Aorta (tissue), 5 donors: ENCODE results near the gene PPP6R3. TPM values are rescaled to one million over a fixed set of nuclear protein-coding genes. Genes with fewer than 3 reads are reported as not detected.
A peak's percentile ranks its signal among the peaks of the same experiment; 100 is the strongest.
"Not testable (repeated sequence)": the region's sequence is repeated elsewhere in the genome, so short reads cannot be mapped to it uniquely, and the experiment has no call there.

Source experiments
- ATAC-seq: fragments of 200-7000 bp; cut with Tn5 transposase; one replicate; pipeline ENCODE4 v1.9.1; 2022; ENCODE audit warnings: moderate library complexity; ENCODE audit not compliant: low FRiP score
- DNase-seq, 2 donors: peaks; one replicate each; pipeline ENCODE4 v3.0.0-alpha.2; 2020
- H3K27ac ChIP-seq, 2 donors: one replicate each; pipeline ENCODE4 v1.5.1; 2013; ENCODE audit warnings: low read length in 2 of 2, mild to moderate bottlenecking in 2 of 2, moderate library complexity in 2 of 2, control low read depth in 1 of 2, inconsistent platforms in 1 of 2, low read depth in 1 of 2
- H3K27me3 ChIP-seq, 2 donors: one replicate each; pipeline ENCODE4 v1.6.1; 2013; ENCODE audit warnings: control low read depth in 1 of 2, low read length in 1 of 2, mild to moderate bottlenecking in 1 of 2, moderate library complexity in 1 of 2; ENCODE audit not compliant: insufficient read depth in 2 of 2, control insufficient read depth in 1 of 2
- H3K36me3 ChIP-seq, 2 donors: one replicate each; pipeline ENCODE4 v1.6.1; 2013; ENCODE audit warnings: control low read depth in 1 of 2, low read length in 1 of 2, mild to moderate bottlenecking in 1 of 2; ENCODE audit not compliant: insufficient read depth in 2 of 2, control insufficient read depth in 1 of 2
- H3K4me1 ChIP-seq, 2 donors: one replicate each; pipeline ENCODE4 v1.6.1; 2013; ENCODE audit warnings: low read length in 2 of 2, control low read depth in 1 of 2, mild to moderate bottlenecking in 1 of 2, moderate library complexity in 1 of 2; ENCODE audit not compliant: insufficient read depth in 2 of 2, control insufficient read depth in 1 of 2
- H3K4me3 ChIP-seq, 2 donors: one replicate each; pipeline ENCODE4 v1.5.1; 2013; ENCODE audit warnings: low read length in 2 of 2, control low read depth in 1 of 2, mild to moderate bottlenecking in 1 of 2
- H3K9me3 ChIP-seq: one replicate; pipeline ENCODE4 v1.6.1; 2013; ENCODE audit warnings: mild to moderate bottlenecking, low read length; ENCODE audit not compliant: control insufficient read depth
- WGBS, 2 donors: extraction: QIAGEN DNeasy Blood & Tissue Kit; methylation state at CpG; one replicate each; pipeline ENCODE4 v1.1.7; 2013; 5-methylcytosine and 5-hydroxymethylcytosine counted together
- intact Hi-C, 2 donors: fragments of 100-400 bp; cut with DNase I; formaldehyde crosslinking; loops; one replicate each; pipeline versions ENCODE4 v1.14.2 to v1.15.0; 2022
- polyA plus RNA-seq, 2 donors: library from polyadenylated mRNA; stranded (reverse); fragments of 200-250 nt; gene quantifications; one replicate each; pipeline ENCODE4 v1.2.3, GENCODE V29; 2013
- total RNA-seq, 2 donors: library from RNA; stranded (reverse); fragmentation: NEBNext Ultra II Directional; extraction: Animal tissue kit (Norgen Biotek cat#: 25700); gene quantifications; one replicate each; pipeline ENCODE4 v1.2.1, GENCODE V29; 2021
- donor health status: healthy with polysubstance abuse.
- donor health status: Bipolar disorder and iron deficiency.
- donor health status: DM: no; HTN: no; CAD: no.
- donor health status: DM: no; HTN: no; CAD: no.
- donor health status: DM: yes; HTN: yes; CAD: no.

Gene PPP6R3
- total and polyA plus RNA-seq, 4 donors = 18.8 to 109 (median 65.4) TPM

DNA sequence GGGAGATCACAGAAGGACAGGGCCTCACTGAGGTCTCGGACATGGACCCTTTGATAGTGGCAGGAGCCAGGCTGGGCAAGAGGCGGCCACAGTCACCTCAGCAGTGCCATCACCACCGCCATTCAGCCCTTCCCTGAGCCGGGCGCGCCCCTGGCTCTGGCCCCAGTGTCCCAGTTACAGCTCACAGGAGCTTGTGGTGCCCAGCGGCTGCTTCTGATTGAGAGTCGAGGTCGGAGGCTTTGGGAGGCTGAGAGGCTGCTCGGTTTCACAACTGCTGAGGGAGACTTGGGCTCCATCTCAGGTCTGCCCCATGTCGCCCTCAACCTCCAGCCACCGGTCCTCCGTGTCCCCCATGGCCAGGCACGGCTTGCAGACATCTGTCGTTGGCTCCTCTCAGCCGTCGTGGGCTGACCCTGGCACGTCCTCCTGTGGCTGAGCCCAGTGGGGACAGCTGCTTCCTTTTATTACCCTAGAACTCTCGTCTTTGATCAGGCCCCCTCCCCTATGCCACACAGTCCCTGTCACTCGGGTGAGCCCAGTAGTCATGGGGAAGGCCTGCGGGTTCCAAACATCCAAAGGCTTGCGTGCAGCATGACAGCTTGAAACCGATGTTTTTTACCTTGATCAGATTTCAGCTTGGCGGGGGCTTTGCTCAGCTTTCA is 28.4 kb upstream of the PPP6R3 start:
- no peak overlapping the region for H3K27ac ChIP-seq
- DNase-seq (no peak), ATAC-seq (no peak)
- peaks cover 0 to 10% of the 10 kb centered on the region in 2 donors for H3K36me3 ChIP-seq
- no peaks in the 10 kb centered on the region for H3K4me1 ChIP-seq
- H3K4me3 ChIP-seq = no peak overlapping the region
- H3K9me3 ChIP-seq = peaks cover 5% of the 10 kb centered on the region
- no peaks in the 10 kb centered on the region for H3K27me3 ChIP-seq
- 85 to 87% methylated on average over 24 of the region's 24 CpGs for WGBS, 2 donors
- intact Hi-C loops = no loop called here

- 87 to 89% methylated on average over 17 of the region's 17 CpGs for WGBS, 2 donors
- DNase-seq (no peak), ATAC-seq (no peak)
- Histone ChIP-seq H3K27me3 (no peaks in the 10 kb centered on the region), H3K4me3 (no peak overlapping the region), H3K27ac (no peak overlapping the region), H3K4me1 (no peaks in the 10 kb centered on the region), H3K9me3 (peaks cover 5% of the 10 kb centered on the region), H3K36me3 (peaks cover 0 to 10% of the 10 kb centered on the region in 2 donors)
- intact Hi-C loops = no loop called here
Measured at GRCh38 chr11:68432874-68433273, 27.7 kb upstream of the PPP6R3 start.

DNA sequence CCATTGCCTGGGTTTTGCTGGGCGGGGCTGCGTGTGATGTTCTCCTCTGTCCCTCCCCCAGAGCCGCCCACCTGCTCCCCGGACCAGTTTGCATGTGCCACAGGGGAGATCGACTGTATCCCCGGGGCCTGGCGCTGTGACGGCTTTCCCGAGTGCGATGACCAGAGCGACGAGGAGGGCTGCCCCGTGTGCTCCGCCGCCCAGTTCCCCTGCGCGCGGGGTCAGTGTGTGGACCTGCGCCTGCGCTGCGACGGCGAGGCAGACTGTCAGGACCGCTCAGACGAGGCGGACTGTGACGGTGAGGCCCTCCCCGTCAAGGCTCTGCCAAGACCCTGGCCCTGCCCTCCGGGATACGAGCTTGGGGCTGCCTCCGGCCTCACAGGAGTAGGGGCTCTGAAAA is 27.0 kb upstream of the PPP6R3 start:
- intact Hi-C loops = no loop called here
- Histone ChIP-seq H3K9me3 (peaks cover 5% of the 10 kb centered on the region), H3K4me3 (no peak overlapping the region), H3K4me1 (no peaks in the 10 kb centered on the region), H3K27me3 (no peaks in the 10 kb centered on the region), H3K36me3 (peaks cover 0 to 8% of the 10 kb centered on the region in 2 donors), H3K27ac (no peak overlapping the region)
- WGBS, 2 donors = 90 to 93% methylated on average over 31 of the region's 31 CpGs
- no peak for ATAC-seq
- DNase-seq = no peak

GRCh38 chr11:68434159-68434558 is 26.4 kb upstream of the PPP6R3 start:
- H3K9me3 ChIP-seq, intact Hi-C loops, H3K36me3 ChIP-seq, ATAC-seq, H3K4me3 ChIP-seq, H3K27ac ChIP-seq, H3K4me1 ChIP-seq, DNase-seq, H3K27me3 ChIP-seq: not testable (repeated sequence)
- WGBS, 2 donors = 94 to 95% methylated on average over 5 of the region's 5 CpGs

- ATAC-seq = no peak
- Histone ChIP-seq H3K36me3 (peaks cover 0 to 2% of the 10 kb centered on the region in 2 donors), H3K27me3 (no peaks in the 10 kb centered on the region), H3K27ac (no peak overlapping the region), H3K4me3 (no peak overlapping the region), H3K4me1 (no peaks in the 10 kb centered on the region), H3K9me3 (no peaks in the 10 kb centered on the region)
- WGBS, 2 donors = 87 to 92% methylated on average over 16 of the region's 16 CpGs
- intact Hi-C loops = no loop called here
- no peak for DNase-seq
Measured at GRCh38 chr11:68436162-68436888, 24.2 kb upstream of the PPP6R3 start.

GRCh38 chr11:68436985-68437926 is 23.3 kb upstream of the PPP6R3 start:
- ATAC-seq = peak; percentile 66
- Histone ChIP-seq H3K9me3 (no peaks in the 10 kb centered on the region), H3K4me3 (no peak overlapping the region), H3K27ac (peak overlapping the region in 1 of 2 donors; percentile 1), H3K4me1 (no peaks in the 10 kb centered on the region), H3K36me3 (peaks cover 0 to 2% of the 10 kb centered on the region in 2 donors), H3K27me3 (no peaks in the 10 kb centered on the region)
- peak in 1 of 2 donors; percentile 72 for DNase-seq
- intact Hi-C loops = no loop called here
- 69 to 75% methylated on average over 34 of the region's 34 CpGs for WGBS, 2 donors

DNA sequence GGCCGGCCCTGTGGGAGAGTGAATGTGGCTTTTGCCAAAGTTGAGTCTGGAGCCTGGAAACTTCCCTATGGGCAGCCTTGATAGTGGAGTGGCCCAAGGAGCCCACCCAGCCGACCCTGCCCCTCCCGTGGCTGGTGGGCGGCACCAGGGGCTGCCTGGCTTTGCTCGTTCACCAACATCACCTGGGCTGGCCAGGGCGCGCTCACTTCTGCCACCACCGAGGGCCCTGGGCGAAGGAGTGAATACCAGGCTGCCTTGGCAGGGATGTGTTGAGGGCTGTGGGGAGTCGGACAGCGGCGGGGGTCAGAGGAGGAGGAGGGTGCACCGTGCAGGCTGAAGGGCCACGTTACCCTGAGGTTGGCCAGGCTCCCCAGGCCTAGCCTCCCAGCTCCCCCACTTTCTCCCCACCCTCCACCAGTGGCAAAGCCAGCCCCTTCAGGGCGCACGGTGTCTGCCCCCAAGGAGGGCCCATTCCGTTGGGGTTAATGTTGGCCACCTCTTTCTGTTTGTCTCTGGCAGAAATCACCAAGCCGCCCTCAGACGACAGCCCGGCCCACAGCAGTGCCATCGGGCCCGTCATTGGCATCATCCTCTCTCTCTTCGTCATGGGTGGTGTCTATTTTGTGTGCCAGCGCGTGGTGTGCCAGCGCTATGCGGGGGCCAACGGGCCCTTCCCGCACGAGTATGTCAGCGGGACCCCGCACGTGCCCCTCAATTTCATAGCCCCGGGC is 22.5 kb upstream of the PPP6R3 start:
- Histone ChIP-seq H3K36me3 (peaks cover 0 to 2% of the 10 kb centered on the region in 2 donors), H3K27me3 (no peaks in the 10 kb centered on the region), H3K4me1 (no peaks in the 10 kb centered on the region), H3K27ac (peak overlapping the region in 1 of 2 donors; percentile 1), H3K4me3 (no peak overlapping the region), H3K9me3 (no peaks in the 10 kb centered on the region)
- ATAC-seq = peak; percentile 12
- intact Hi-C loops = no loop called here
- DNase-seq = no peak
- WGBS, 2 donors = 87 to 91% methylated on average over 33 to 34 of the region's 34 CpGs

DNA sequence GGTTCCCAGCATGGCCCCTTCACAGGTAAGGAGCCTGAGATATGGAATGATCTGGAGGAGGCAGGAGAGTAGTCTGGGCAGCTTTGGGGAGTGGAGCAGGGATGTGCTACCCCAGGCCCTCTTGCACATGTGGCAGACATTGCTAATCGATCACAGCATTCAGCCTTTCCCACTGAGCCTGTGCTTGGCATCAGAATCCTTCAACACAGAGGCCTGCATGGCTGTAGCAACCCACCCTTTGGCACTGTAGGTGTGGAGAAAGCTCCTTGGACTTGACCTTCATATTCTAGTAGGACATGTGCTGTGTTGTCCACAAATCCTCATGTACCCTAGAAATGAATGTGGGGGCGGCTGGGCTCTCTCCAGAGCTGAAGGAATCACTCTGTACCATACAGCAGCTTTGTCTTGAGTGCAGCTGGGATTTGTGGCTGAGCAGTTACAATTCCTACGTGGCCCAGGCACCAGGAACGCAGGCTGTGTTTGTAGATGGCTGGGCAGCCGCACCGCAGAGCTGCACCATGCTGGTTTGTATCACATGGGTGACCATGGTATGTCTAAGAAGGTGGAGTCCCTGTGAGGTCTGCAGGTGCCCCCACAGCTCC is 21.8 kb upstream of the PPP6R3 start:
- WGBS, 2 donors = 92 to 95% methylated on average over 6 of the region's 6 CpGs
- no peaks in the 10 kb centered on the region for H3K27me3 ChIP-seq
- intact Hi-C loops = no loop called here
- H3K4me3 ChIP-seq = no peak overlapping the region
- no peaks in the 10 kb centered on the region for H3K9me3 ChIP-seq
- peaks cover 0 to 2% of the 10 kb centered on the region in 2 donors for H3K36me3 ChIP-seq
- no peak for ATAC-seq
- H3K4me1 ChIP-seq = no peaks in the 10 kb centered on the region
- no peak for DNase-seq
- no peak overlapping the region for H3K27ac ChIP-seq
